ENCODE data around the gene DYRK2. TPM values are rescaled to one million over a fixed set of nuclear protein-coding genes. Genes with fewer than 3 reads are reported as not detected.

The DYRK2 gene
- polyA plus RNA-seq, 3 donors: 7.5 to 12.5 (median 9.7) TPM

GRCh38 chr12:67676624-67677023 lies 28.1 kb downstream of the DYRK2 start:
- Histone ChIP-seq H3K4me2 (replicated peaks; ENCODE audit: extremely low read depth, low read length, poor library complexity, severe bottlenecking) (no peak overlapping the region), H4K20me1 (ENCODE audit: insufficient read depth, low read length) (no peaks in the 10 kb centered on the region), H3K4me1 (ENCODE audit: control insufficient read depth in 1 of 2, insufficient read depth in 2 of 2, low read length in 2 of 2) (peaks cover 0 to 2% of the 10 kb centered on the region in 2 donors), H3K36me3 (replicated peaks in 1 of 2; ENCODE audit: control insufficient read depth in 1 of 2, insufficient read depth in 2 of 2, low read length in 2 of 2) (no peaks in the 10 kb centered on the region), H3K9me3 (replicated peaks in 1 of 2; ENCODE audit: control insufficient read depth in 1 of 2, insufficient read depth in 1 of 2, low read length in 2 of 2) (peaks cover 0 to 10% of the 10 kb centered on the region in 2 donors), H3K9ac (ENCODE audit: insufficient read depth, low read length, poor library complexity, severe bottlenecking) (no peak overlapping the region), H3K4me3 (replicated peaks in 1 of 3; ENCODE audit: low read depth in 2 of 3, low read length in 3 of 3) (no peak overlapping the region), H2AFZ (ENCODE audit: insufficient read depth, low read depth, low read length, poor library complexity, severe bottlenecking) (no peak overlapping the region), H3K79me2 (ENCODE audit: insufficient read depth, low read length) (no peaks in the 10 kb centered on the region), H3K27ac (ENCODE audit: low read depth in 1 of 2, low read length in 2 of 2) (no peak overlapping the region), H3K27me3 (ENCODE audit: control insufficient read depth in 2 of 2, insufficient read depth in 2 of 2, low read length in 2 of 2) (no peaks in the 10 kb centered on the region)
- Mint-ChIP-seq H3K27ac (no peak overlapping the region), H3K4me3 (no peak overlapping the region), H3K36me3 (peaks cover 0 to 1% of the 10 kb centered on the region in 2 donors), H3K4me1 (peaks cover 5% of the 10 kb centered on the region), H3K9me3 (peaks cover 2 to 14% (median 10%) of the 10 kb centered on the region in 7 donors), H3K27me3 (ENCODE audit: low read depth in 3 of 3) (no peaks in the 10 kb centered on the region)
- DNase-seq: no peak
- TF ChIP-seq CTCF (IDR thresholded peaks at IDR 0.05): no peak
- intact Hi-C loops (cut with micrococcal nuclease): no loop called here

DNA sequence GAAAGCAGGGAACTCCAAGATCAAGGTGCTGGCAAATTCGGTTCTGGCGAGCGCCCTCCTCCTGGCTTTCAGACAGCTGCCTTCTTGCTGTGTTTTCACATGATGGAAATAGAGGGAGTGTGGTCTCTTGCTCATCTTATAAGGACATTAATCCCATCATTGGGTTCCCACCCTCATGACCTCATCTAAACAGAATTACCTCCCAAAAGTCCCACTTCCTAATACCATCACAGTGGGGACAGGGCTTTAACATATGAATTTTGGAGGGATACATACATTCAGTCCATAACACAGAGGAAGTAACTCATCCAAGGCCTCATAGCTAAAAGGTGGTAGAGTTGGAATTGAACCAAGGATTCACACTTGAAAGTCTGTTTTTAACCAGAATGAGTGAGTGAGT lies 28.6 kb downstream of the DYRK2 start:
- Histone ChIP-seq H4K20me1 (ENCODE audit: insufficient read depth, low read length) (no peaks in the 10 kb centered on the region), H2AFZ (ENCODE audit: insufficient read depth, low read depth, low read length, poor library complexity, severe bottlenecking) (no peak overlapping the region), H3K27me3 (ENCODE audit: control insufficient read depth in 2 of 2, insufficient read depth in 2 of 2, low read length in 2 of 2) (no peaks in the 10 kb centered on the region), H3K9ac (ENCODE audit: insufficient read depth, low read length, poor library complexity, severe bottlenecking) (no peak overlapping the region), H3K36me3 (replicated peaks in 1 of 2; ENCODE audit: control insufficient read depth in 1 of 2, insufficient read depth in 2 of 2, low read length in 2 of 2) (no peaks in the 10 kb centered on the region), H3K4me1 (ENCODE audit: control insufficient read depth in 1 of 2, insufficient read depth in 2 of 2, low read length in 2 of 2) (peaks cover 0 to 2% of the 10 kb centered on the region in 2 donors), H3K9me3 (replicated peaks in 1 of 2; ENCODE audit: control insufficient read depth in 1 of 2, insufficient read depth in 1 of 2, low read length in 2 of 2) (peaks cover 0 to 10% of the 10 kb centered on the region in 2 donors), H3K79me2 (ENCODE audit: insufficient read depth, low read length) (no peaks in the 10 kb centered on the region), H3K4me2 (replicated peaks; ENCODE audit: extremely low read depth, low read length, poor library complexity, severe bottlenecking) (no peak overlapping the region), H3K4me3 (replicated peaks in 1 of 3; ENCODE audit: low read depth in 2 of 3, low read length in 3 of 3) (no peak overlapping the region), H3K27ac (ENCODE audit: low read depth in 1 of 2, low read length in 2 of 2) (no peak overlapping the region)
- intact Hi-C loops (cut with micrococcal nuclease): no loop called here
- Mint-ChIP-seq H3K9me3 (peaks cover 2 to 14% (median 10%) of the 10 kb centered on the region in 7 donors), H3K27ac (no peak overlapping the region), H3K27me3 (ENCODE audit: low read depth in 3 of 3) (no peaks in the 10 kb centered on the region), H3K4me3 (no peak overlapping the region), H3K4me1 (peaks cover 5% of the 10 kb centered on the region), H3K36me3 (peaks cover 0 to 1% of the 10 kb centered on the region in 2 donors)
- no CpG with 5 or more reads among the region's 3 CpGs for WGBS (ENCODE audit: insufficient coverage)
- DNase-seq: no peak
- no peak for TF ChIP-seq CTCF (IDR thresholded peaks at IDR 0.05)

Measured in CD14-positive monocyte (primary cell).